ENCODE results near the gene CTLA4.

CTLA4 gene

GRCh38 chr2:203886661-203887151 is 19.1 kb downstream of the CTLA4 start:
- TF ChIP-seq SIN3A (IDR thresholded peaks at IDR 0.05; ENCODE audit: borderline replicate concordance, insufficient read depth, low read length) (no peak), REST (IDR thresholded peaks at IDR 0.05; ENCODE audit: insufficient read depth in 1 of 2, low read depth in 2 of 2, low read length in 2 of 2) (no peak), FOXP2 (optimal IDR thresholded peaks at IDR 0.05; ENCODE audit: borderline replicate concordance, extremely low read depth, extremely low read length, insufficient read depth) (no peak), POLR2AphosphoS5 (IDR thresholded peaks at IDR 0.05; ENCODE audit: low read depth, low read length) (no peak), TAF1 (IDR thresholded peaks at IDR 0.05; ENCODE audit: borderline replicate concordance, insufficient read depth, low read length) (no peak)

GRCh38 chr2:203887677-203888076 is 20.1 kb downstream of the CTLA4 start:
- TF ChIP-seq FOXP2 (optimal IDR thresholded peaks at IDR 0.05; ENCODE audit: borderline replicate concordance, extremely low read depth, extremely low read length, insufficient read depth) (no peak), REST (IDR thresholded peaks at IDR 0.05; ENCODE audit: insufficient read depth in 1 of 2, low read depth in 2 of 2, low read length in 2 of 2) (no peak), POLR2AphosphoS5 (IDR thresholded peaks at IDR 0.05; ENCODE audit: low read depth, low read length) (no peak), SIN3A (IDR thresholded peaks at IDR 0.05; ENCODE audit: borderline replicate concordance, insufficient read depth, low read length) (no peak), TAF1 (IDR thresholded peaks at IDR 0.05; ENCODE audit: borderline replicate concordance, insufficient read depth, low read length) (no peak)

GRCh38 chr2:203889542-203889941 is 22.0 kb downstream of the CTLA4 start:
- TF ChIP-seq REST (IDR thresholded peaks at IDR 0.05; ENCODE audit: insufficient read depth in 1 of 2, low read depth in 2 of 2, low read length in 2 of 2) = no peak
- no peak for TF ChIP-seq FOXP2 (optimal IDR thresholded peaks at IDR 0.05; ENCODE audit: borderline replicate concordance, extremely low read depth, extremely low read length, insufficient read depth)
- no peak for TF ChIP-seq TAF1 (IDR thresholded peaks at IDR 0.05; ENCODE audit: borderline replicate concordance, insufficient read depth, low read length)
- no peak for TF ChIP-seq SIN3A (IDR thresholded peaks at IDR 0.05; ENCODE audit: borderline replicate concordance, insufficient read depth, low read length)
- TF ChIP-seq POLR2AphosphoS5 (IDR thresholded peaks at IDR 0.05; ENCODE audit: low read depth, low read length) = no peak

- TF ChIP-seq REST (IDR thresholded peaks at IDR 0.05; ENCODE audit: insufficient read depth in 1 of 2, low read depth in 2 of 2, low read length in 2 of 2) = no peak
- TF ChIP-seq POLR2AphosphoS5 (IDR thresholded peaks at IDR 0.05; ENCODE audit: low read depth, low read length) = no peak
- no peak for TF ChIP-seq TAF1 (IDR thresholded peaks at IDR 0.05; ENCODE audit: borderline replicate concordance, insufficient read depth, low read length)
- no peak for TF ChIP-seq SIN3A (IDR thresholded peaks at IDR 0.05; ENCODE audit: borderline replicate concordance, insufficient read depth, low read length)
- TF ChIP-seq FOXP2 (optimal IDR thresholded peaks at IDR 0.05; ENCODE audit: borderline replicate concordance, extremely low read depth, extremely low read length, insufficient read depth) = no peak
These were observed 22.4 kb downstream of the CTLA4 start for GRCh38 chr2:203889944-203890343.

GRCh38 chr2:203890733-203891132 is 23.2 kb downstream of the CTLA4 start:
- TF ChIP-seq TAF1 (IDR thresholded peaks at IDR 0.05; ENCODE audit: borderline replicate concordance, insufficient read depth, low read length) = no peak
- no peak for TF ChIP-seq POLR2AphosphoS5 (IDR thresholded peaks at IDR 0.05; ENCODE audit: low read depth, low read length)
- no peak for TF ChIP-seq SIN3A (IDR thresholded peaks at IDR 0.05; ENCODE audit: borderline replicate concordance, insufficient read depth, low read length)
- TF ChIP-seq FOXP2 (optimal IDR thresholded peaks at IDR 0.05; ENCODE audit: borderline replicate concordance, extremely low read depth, extremely low read length, insufficient read depth) = no peak
- no peak for TF ChIP-seq REST (IDR thresholded peaks at IDR 0.05; ENCODE audit: insufficient read depth in 1 of 2, low read depth in 2 of 2, low read length in 2 of 2)
